GM18520 (cell line): ENCODE results near the gene GRHL1.

Source experiments
- ATAC-seq: cut with Tn5 transposase; IDR thresholded peaks from one replicate; pipeline ENCODE4 v1.9.1; 2021; ENCODE audit not compliant: unreplicated experiment

Gene GRHL1

DNA sequence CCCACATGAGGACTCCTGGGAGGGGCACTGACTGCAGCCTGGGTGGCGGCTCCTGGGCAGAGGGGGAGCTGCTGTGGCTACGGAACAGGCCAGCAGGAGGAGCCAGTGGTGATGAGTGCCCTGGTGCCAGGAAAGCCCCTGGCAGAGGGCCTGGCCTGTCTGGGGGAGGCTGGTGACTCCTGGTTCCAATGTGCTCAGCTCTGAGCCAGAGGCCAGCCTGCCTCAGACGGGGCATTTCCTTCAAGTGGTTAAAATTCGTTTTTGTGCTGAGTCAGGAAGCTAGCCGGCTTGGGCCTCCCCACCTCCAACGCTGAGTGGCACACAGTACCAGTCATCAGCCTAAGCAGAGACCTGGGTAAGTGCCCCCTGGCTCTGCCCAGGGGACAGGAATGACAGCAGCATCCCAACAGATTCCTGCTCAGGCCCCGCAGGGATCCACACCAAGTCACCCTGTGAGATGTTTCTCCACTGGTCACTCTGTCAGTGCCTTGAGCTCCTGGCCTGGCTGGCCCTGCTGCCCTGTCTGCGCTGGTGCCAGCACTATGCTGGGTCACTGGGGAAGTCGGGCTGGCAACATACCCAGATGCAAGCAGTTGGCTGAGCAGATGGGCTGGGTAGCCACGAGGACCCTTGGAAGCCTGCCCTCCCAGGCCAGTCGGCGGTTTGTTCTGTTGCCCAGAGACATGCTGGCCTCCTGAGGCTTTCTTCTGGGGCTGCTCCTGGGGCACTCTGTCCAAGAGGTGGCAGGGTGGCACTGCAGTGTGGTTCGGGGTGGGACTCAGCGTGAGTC lies 84.8 kb downstream of the GRHL1 start:
- peak; percentile 54 for ATAC-seq

DNA sequence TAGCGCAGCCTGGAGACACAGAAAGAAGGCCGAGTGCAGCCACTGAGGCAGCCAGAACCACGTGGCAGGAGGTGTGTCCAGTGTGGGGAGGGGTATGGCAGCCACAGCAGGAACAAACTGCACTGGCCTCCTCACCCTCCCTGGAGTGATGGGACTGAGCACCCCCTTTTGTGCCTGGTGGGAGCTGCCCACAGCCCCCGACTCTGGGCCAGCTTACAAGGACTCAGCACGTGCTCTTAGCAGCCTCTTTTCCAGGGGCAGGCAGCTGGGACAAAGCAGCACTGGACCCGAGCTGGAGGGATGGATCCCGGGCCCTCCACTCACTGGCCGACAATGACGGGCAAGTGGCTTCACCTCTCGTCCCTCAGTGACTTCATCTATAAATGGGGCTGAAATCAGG lies 86.6 kb downstream of the GRHL1 start:
- ATAC-seq, result no peak

DNA sequence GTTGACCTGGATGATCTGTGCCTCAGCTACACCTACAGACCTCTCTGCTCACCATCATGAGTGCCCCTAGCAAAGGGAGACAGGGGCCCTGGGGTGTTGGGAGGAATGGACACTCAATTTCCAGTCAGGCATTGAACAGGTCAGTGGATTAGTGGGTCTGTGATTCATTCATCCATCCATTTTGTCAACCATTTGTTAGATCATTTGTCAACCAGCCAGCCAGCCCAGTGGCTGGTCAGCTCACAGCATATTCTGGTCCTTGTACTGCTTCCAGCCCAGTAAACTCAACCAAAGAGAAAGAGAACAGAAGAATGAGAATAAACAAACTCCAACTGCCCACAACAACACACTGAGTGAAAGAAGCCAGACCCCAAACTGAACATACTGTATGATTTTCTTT lies 87.2 kb downstream of the GRHL1 start:
- no peak for ATAC-seq

DNA sequence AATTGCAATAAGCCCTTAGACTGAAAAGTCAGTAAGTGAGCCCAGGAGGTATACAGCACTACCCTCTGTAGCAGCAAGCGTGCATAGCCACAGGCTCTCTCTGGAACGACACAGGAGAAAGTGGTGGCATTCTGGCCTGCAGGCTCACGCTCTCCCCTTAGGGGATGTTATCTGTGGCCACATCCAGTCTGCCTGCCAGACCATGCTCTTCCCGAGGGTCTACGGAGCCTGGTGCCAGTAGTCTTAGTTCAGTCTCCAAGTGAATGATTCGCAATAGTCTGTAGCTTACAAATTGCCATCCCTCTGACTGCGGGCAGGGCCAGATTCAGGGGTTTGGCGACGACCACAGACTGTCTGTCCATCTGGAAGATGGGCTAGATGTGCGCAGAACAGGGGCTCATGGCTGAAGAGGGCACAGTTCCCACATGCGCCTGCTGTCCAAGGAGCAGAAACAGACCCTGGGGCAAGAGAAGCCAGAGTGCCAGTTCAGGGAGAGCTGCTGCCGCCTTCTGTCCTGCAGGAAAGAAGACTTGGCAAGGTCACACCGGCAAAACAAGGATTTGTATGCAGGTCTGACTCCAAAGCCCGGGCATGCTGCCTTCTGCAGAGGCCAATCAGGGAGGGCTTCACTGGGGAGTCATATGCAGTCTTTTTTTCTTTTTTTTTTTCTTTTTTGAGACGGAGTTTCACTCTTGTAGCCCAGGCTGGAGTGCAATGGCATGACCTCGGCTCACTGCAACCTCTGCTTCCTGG lies 88.3 kb downstream of the GRHL1 start:
- ATAC-seq, result no peak

DNA sequence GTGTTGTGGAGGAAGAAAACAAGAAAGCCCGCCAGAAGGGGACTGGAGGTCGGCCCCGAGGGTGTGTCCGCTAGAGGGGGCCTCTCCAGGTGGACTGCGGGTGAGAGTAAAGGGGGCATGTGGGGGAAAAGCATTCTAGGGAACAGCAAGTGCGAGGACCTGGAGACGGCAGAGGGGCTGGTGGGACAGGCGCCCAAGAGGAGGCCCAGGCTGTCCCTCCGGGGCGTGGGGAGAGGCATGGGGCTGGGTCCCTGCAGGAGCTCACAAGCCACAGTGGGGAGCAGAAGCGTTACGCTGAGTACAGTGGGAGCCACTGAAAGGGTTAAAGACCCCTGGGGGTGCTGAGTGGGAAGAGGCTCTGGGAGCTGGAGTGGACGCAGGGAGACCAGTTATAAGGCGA lies 90.2 kb downstream of the GRHL1 start:
- no peak for ATAC-seq

DNA sequence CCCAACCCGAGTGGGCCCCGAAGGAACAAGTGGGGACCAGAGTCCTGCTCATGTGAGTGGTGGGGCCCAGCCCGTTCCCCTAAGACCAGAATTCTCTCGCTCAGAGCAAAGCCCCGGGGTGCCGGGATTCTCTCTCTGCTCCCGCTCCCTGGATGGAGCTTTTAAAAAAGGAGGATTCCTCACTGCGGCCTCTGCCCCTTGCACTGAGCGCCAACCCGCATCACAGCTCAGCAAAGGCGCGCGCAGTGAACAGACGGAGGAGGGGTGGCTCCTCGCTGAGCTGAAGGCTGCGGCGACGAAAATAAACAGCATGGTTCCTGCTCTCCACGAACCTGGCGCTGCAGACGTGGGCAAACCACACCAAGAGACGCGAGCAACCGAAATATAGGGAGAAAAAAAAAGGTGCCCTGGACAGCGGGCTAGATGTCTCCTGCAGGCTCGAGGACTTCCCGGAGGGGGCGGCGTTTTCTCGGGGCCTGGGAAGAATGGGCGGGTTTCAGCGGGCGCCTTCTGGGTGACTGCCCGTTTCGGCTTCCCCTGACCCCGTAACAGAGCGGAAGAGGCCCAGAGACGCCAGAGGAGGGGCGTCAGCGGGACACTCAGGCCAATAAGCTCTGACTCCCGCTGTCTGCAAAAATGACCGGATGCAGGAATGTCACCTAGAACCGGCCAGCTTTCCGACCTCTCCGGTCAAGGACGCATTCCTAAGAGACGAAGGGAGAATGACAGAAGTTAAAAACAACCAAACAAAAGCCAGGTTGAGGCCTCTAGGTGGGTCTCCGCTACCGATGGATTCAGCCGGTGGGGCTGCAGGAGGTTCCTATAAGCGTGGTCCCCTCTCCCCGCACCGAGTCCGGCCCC lies 91.0 kb downstream of the GRHL1 start:
- ATAC-seq, result no peak

DNA sequence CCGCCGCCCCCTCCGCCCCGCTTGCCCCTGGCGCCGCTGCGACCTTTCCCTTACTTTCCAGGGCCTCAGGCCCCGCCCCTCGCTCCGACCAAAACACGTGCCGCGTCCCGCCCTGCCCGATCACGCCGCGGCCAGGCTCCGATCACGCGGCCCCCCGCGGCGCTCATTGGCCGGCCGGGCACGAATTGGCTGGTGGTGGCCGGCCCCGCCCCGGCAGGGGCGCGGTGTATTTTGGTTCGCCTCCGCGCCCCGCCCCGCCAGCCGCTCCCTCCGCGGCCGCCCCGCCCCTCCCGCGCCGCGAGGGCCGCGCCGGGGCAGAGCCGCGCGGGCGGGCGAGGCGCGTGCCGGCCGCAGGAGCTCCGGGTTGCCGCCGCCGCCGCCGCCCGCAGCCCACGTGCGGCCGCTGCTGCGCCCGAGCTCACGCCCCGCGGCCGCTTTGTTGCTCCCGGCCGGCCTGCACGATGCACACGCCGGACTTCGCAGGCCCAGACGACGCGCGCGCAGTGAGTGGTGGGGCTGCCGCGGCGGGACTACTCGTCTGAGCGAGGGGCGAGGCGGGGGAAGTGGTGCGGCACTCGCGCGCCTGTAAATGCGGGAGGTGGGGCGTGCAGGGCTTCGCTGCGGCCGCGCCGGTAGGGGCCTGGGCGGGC lies 91.9 kb downstream of the GRHL1 start, which contains the start of gene KLF11:
Gene KLF11 (plus strand): TSS at position 295 of the 650 bp plus-strand sequence. CDS start 167 bp downstream, at position 462.
- ATAC-seq, result peak; percentile 46

DNA sequence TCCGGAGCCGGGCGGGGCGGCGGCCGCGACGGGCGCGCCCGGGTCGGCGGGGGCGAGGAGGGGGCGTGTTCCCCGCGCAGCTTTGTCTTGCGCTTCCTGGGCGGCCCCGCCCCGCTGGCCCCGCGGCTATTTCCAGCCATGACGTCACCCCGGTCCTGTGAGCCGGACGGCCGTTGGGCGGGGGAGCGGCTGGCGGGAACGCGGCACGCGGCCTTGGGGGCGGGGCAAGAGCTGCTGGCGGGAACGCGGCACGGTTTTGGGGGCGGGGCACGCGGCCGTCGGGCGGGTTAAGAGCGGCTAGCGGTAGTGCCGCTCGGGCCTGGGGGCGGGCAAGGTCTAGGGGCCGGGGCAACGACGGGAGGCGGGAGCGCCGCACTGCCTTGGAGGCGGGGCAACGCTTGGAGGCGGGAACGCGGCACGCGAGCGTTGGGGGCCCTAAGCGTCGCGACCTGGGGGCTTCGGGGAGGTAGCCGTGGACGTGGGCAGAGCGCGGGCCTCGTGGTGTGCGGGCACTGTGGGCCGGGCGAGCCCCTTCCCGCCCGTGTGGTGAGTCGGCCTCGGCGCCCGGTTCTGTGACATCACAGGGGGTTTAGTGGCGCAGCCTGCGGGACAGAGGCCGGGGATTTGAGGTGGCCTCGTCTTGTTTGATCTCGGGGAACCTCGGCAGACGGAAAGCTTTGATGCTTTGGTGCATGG lies 92.6 kb downstream of the GRHL1 start:
- peak; percentile 31 for ATAC-seq

DNA sequence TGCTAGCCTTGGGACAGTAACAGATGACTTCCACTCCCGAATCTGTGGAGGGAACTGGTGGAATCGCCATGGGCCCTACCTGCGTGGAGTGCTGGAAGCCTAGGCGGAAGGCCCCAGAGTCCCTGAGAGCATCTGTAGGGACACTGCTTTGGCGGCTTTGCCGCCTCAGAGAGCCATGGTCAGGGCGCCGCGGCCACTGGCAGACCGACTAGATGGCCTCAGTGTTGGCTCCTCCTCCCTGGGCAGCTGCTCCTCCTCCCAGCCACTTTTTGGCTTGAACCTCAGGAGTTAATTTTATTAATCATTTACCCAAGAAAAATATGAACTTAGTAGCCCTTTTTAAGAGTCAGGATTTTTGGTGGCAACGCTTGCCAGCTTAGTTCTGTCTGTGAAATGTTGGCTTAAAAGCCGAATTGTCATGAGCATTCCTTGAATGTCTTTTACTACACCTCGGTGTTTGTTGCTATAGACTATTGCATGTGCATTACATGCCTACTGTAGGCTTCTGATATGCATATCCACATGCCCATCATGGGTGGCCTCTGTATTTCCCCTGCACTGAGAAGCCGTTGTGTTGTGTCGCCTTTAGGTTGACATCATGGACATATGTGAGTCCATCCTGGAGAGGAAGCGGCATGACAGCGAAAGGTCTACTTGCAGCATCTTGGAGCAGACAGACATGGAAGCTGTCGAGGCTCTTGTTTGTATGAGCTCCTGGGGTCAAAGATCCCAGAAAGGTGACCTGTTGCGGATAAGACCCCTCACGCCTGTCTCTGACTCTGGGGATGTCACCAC lies 94.3 kb downstream of the GRHL1 start:
- ATAC-seq, result no peak

DNA sequence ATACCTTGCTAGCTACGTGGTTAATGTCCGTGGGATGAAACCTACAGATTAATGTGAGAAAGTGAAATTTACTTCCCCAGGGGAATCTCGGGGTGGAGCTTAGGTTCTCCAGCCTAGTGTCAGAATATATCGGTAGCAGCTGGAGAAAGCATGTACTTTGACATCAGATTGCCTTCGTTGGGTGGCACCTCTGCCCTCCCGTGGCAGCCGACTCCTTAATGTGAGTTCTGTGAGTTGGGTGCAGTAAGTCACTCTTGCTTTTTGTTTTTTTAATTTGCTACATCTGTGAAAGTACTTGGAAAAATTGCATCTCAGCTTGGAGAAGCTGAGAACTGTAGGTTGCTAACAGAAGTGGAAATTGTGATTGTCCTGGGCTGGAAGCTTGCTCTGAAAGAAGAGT lies 95.4 kb downstream of the GRHL1 start:
- no peak for ATAC-seq

DNA sequence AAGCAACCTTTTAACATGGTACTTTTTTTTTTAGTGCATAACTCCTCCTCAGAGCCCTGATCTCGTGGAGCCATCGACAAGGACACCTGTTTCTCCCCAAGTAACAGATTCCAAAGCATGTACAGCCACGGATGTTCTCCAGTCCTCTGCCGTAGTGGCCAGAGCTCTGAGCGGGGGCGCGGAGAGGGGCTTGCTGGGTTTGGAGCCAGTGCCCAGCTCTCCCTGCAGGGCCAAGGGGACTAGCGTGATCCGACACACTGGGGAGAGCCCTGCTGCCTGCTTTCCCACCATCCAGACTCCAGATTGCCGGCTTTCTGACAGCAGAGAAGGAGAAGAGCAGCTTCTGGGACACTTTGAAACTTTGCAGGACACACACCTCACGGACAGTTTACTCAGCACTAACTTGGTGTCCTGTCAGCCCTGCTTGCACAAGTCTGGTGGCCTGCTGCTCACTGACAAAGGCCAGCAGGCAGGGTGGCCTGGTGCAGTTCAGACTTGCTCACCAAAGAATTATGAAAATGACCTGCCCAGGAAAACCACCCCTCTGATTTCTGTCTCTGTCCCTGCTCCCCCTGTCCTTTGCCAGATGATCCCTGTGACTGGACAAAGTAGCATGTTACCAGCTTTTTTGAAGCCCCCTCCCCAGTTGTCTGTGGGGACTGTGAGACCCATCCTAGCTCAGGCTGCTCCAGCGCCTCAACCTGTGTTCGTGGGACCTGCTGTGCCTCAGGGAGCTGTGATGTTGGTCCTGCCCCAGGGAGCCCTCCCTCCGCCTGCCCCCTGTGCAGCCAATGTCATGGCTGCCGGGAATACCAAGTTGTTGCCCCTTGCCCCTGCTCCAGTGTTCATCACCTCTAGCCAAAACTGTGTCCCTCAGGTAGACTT lies 96.4 kb downstream of the GRHL1 start:
- no peak for ATAC-seq

DNA sequence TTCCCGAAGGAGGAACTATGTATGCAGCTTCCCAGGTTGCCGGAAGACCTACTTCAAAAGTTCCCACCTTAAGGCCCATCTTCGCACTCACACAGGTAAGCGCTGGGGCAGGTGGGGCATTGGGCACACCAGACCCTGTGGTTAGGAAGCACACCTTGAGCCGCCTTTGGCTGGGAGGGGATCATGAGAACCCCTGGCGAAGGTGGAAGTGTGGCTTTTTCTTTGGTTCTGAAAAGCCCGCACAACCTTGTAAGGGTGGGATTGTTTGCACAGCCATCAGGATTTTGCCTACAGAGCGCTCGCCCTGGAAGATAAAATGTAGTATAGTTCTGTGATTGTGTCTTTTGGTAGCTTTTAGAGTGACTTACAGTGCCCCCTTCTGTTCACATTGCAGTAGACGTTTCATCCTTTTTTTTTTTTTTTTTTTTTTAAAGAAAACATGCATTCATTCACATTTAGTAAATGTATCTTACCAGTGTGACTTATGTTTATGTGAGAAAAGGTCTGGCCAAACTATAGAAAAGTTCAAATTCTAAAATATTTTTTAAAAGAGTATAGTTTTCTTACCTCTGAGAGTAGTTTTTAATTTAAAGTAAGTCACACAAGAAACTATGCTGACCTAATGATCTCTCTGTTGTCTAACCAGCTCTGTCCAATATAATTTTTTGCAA lies 97.1 kb downstream of the GRHL1 start:
- no peak for ATAC-seq
